GM19328 (cell line): ENCODE measurements around the gene DLL1.
"Not testable (repeated sequence)": the region's sequence is repeated elsewhere in the genome, so short reads cannot be mapped to it uniquely, and the experiment has no call there.

Source experiments
- ATAC-seq: cut with Tn5 transposase; IDR thresholded peaks from one replicate; pipeline ENCODE4 v1.9.1; 2021; ENCODE audit warnings: mild to moderate bottlenecking, moderate library complexity; ENCODE audit not compliant: unreplicated experiment

Gene DLL1

GRCh38 chr6:170290296-170291128 is at the start of gene DLL1:
TSS of gene DLL1 (minus strand) at chr6:170291078. CDS start at chr6:170290139, 939 bp downstream.
- ATAC-seq, result no peak

- ATAC-seq, result not testable (repeated sequence)
Measured at GRCh38 chr6:170335199-170335598, 44.3 kb upstream of the DLL1 start.

GRCh38 chr6:170329321-170329720 is 38.4 kb upstream of the DLL1 start:
- no peak for ATAC-seq

GRCh38 chr6:170317718-170318117 is 26.8 kb upstream of the DLL1 start:
- no peak for ATAC-seq

- no peak for ATAC-seq
Measured at GRCh38 chr6:170317076-170317475, 26.2 kb upstream of the DLL1 start.

GRCh38 chr6:170316071-170316470 is 25.2 kb upstream of the DLL1 start:
- ATAC-seq, result no peak

- ATAC-seq, result no peak
Measured at GRCh38 chr6:170314983-170315382, 24.1 kb upstream of the DLL1 start.

- ATAC-seq, result no peak
Measured at GRCh38 chr6:170313716-170314295, 22.9 kb upstream of the DLL1 start.

GRCh38 chr6:170312876-170313275 is 22.0 kb upstream of the DLL1 start:
- no peak for ATAC-seq

- ATAC-seq, result no peak
Measured at GRCh38 chr6:170311696-170312095, 20.8 kb upstream of the DLL1 start.

GRCh38 chr6:170308761-170309160 is 17.9 kb upstream of the DLL1 start:
- ATAC-seq, result no peak

GRCh38 chr6:170307080-170307545 is 16.2 kb upstream of the DLL1 start:
- ATAC-seq, result no peak

- peak; percentile 97 for ATAC-seq
Measured at GRCh38 chr6:170306324-170307079, 15.6 kb upstream of the DLL1 start, which contains the start of gene FAM120B. TSS of gene FAM120B (plus strand) at chr6:170306758. CDS start at chr6:170317391, 10,633 bp downstream.

GRCh38 chr6:170305805-170306323 is 15.0 kb upstream of the DLL1 start:
- ATAC-seq, result no peak

GRCh38 chr6:170301184-170301583 is 10.3 kb upstream of the DLL1 start:
- ATAC-seq, result no peak

- no peak for ATAC-seq
Measured at GRCh38 chr6:170298688-170299087, 7.8 kb upstream of the DLL1 start.

GRCh38 chr6:170297576-170298330 is 6.9 kb upstream of the DLL1 start:
- no peak for ATAC-seq

- ATAC-seq, result no peak
Measured at GRCh38 chr6:170296746-170297575, 6.1 kb upstream of the DLL1 start.

GRCh38 chr6:170296423-170296745 is 5.5 kb upstream of the DLL1 start:
- ATAC-seq, result no peak
